Keratinocyte (primary cell): ENCODE results near the gene PGS1. TPM values are rescaled to one million over a fixed set of nuclear protein-coding genes. Genes with fewer than 3 reads are reported as not detected.

Source experiments
- DNase-seq: peaks from one replicate; pipeline ENCODE4 v3.0.0-alpha.2; 2011; ENCODE audit warnings: low read depth, missing footprints, low spot score
- FAIRE-seq: peaks from 2 replicates; lab custom pipeline; 2011; peaks lifted over from hg19 to GRCh38; lab: Jason Lieb, UNC
- H2AFZ ChIP-seq: 2 replicates; pipeline ENCODE4 v1.6.0; 2012; ENCODE audit warnings: low read length, control low read depth, inconsistent platforms; ENCODE audit not compliant: control insufficient read depth
- H3K27ac ChIP-seq: 2 replicates; pipeline ENCODE4 v1.5.1; 2011; ENCODE audit warnings: low read length; ENCODE audit not compliant: control insufficient read depth, insufficient read depth
- H3K27me3 ChIP-seq: 3 replicates; pipeline ENCODE4 v1.6.0; 2011; ENCODE audit warnings: low read length; ENCODE audit not compliant: control insufficient read depth, insufficient read depth; ENCODE audit errors: extremely low read depth
- H3K36me3 ChIP-seq, 2 experiments: 2 replicates in 1 of 2; 3 replicates in 1 of 2; pipeline ENCODE4 v1.5.1; 2011; ENCODE audit warnings: low read length in 2 of 2, mild to moderate bottlenecking in 1 of 2; ENCODE audit not compliant: control insufficient read depth in 2 of 2, insufficient read depth in 2 of 2; ENCODE audit errors: extremely low read depth in 1 of 2
- H3K4me1 ChIP-seq: 3 replicates; pipeline ENCODE4 v1.5.1; 2011; ENCODE audit warnings: low read length; ENCODE audit not compliant: control insufficient read depth, insufficient read depth; ENCODE audit errors: extremely low read depth
- H3K4me2 ChIP-seq: 3 replicates; pipeline ENCODE4 v1.6.0; 2011; ENCODE audit warnings: low read depth, low read length; ENCODE audit not compliant: control insufficient read depth, insufficient read depth; ENCODE audit errors: extremely low read depth
- H3K4me3 ChIP-seq, 3 experiments: fragments of 200-600 bp in 1 of 3; sonication (generic) in 1 of 3; 2 replicates in 2 of 3; 3 replicates in 1 of 3; pipeline ENCODE4 v1.5.1; 2011 to 2016; ENCODE audit warnings: low read length in 3 of 3, mild to moderate bottlenecking in 3 of 3, control low read depth in 2 of 3, inconsistent platforms in 1 of 3, low read depth in 1 of 3, mixed read lengths in 1 of 3, mixed run types in 1 of 3, moderate library complexity in 1 of 3; ENCODE audit not compliant: control insufficient read depth in 2 of 3, insufficient read depth in 2 of 3; ENCODE audit errors: extremely low read depth in 1 of 3
- H3K79me2 ChIP-seq: 2 replicates; pipeline ENCODE4 v1.6.0; 2012; ENCODE audit warnings: low read length; ENCODE audit not compliant: control insufficient read depth, insufficient read depth
- H3K9ac ChIP-seq: 3 replicates; pipeline ENCODE4 v1.6.0; 2011; ENCODE audit warnings: low read length; ENCODE audit not compliant: control insufficient read depth, insufficient read depth; ENCODE audit errors: extremely low read depth
- H3K9me1 ChIP-seq: 3 replicates; pipeline ENCODE4 v1.6.0; 2011; ENCODE audit warnings: low read length; ENCODE audit not compliant: control insufficient read depth, insufficient read depth; ENCODE audit errors: extremely low read depth
- H3K9me3 ChIP-seq: 2 replicates; pipeline ENCODE4 v1.5.1; 2012; ENCODE audit warnings: low read depth, low read length; ENCODE audit not compliant: control insufficient read depth
- H4K20me1 ChIP-seq: 3 replicates; pipeline ENCODE4 v1.6.0; 2011; ENCODE audit warnings: low read length; ENCODE audit not compliant: control insufficient read depth, insufficient read depth; ENCODE audit errors: extremely low read depth
- CTCF ChIP-seq, 3 experiments: IDR thresholded peaks in 1 of 3; conservative IDR thresholded peaks in 1 of 3; optimal IDR thresholded peaks in 1 of 3; 2 replicates in 2 of 3; 3 replicates in 1 of 3; pipeline versions ENCODE3 to v1.5.1; 2011; ENCODE audit warnings: low read length in 3 of 3, mild to moderate bottlenecking in 3 of 3, moderate library complexity in 2 of 3, control low read depth in 1 of 3, inconsistent platforms in 1 of 3; ENCODE audit not compliant: insufficient read depth in 2 of 3; ENCODE audit errors: extremely low read depth in 1 of 3
- EZH2 ChIP-seq: IDR thresholded peaks from one replicate; pipeline ENCODE4 v1.6.1; 2012; ENCODE audit warnings: inconsistent platforms, mild to moderate bottlenecking, low read length, moderate library complexity
- dilution Hi-C: fragments of 300-500 bp; cut with MboI; formaldehyde crosslinking; loops from one replicate; pipeline ENCODE4 v1.7.0; 2020; ENCODE audit warnings: low sequenced_read_pairs; ENCODE audit not compliant: extremely low pct_ligation_motif_present
- polyA plus RNA-seq, 5 experiments: library from polyadenylated mRNA; depleted of rRNA in 3 of 5; stranded (reverse) in 3 of 5; stranded (forward) in 1 of 5; unstranded in 1 of 5; fragments of >200 nt; gene quantifications; 1 replicate in 1 of 5; 2 replicates in 3 of 5; 3 replicates in 1 of 5; pipeline versions ENCODE4 v1.2.1 to v1.2.3, GENCODE V29; 2011 to 2012; ENCODE audit warnings: missing spikeins in 2 of 5, low read depth in 1 of 5, low replicate concordance in 1 of 5

Gene PGS1
- polyA plus RNA-seq, 1 donor (not counting 4 experiments of a cell fraction or from before 2014, with no cell fraction given) = 19.6 TPM

- Histone ChIP-seq H3K9me3 (no peaks in the 10 kb centered on the region), H3K9me1 (no peaks in the 10 kb centered on the region), H3K27ac (no peak overlapping the region), H3K4me1 (peaks cover 18% of the 10 kb centered on the region), H3K9ac (no peak overlapping the region), H3K36me3 (peaks cover 44 to 67% of the 10 kb centered on the region in 2 experiments), H3K79me2 (peaks cover 31% of the 10 kb centered on the region), H3K4me2 (no peak overlapping the region), H3K4me3 (no peak overlapping the region), H2AFZ (no peak overlapping the region), H3K27me3 (no peaks in the 10 kb centered on the region), H4K20me1 (peaks cover 13% of the 10 kb centered on the region)
- dilution Hi-C loops = no loop called here
- FAIRE-seq = no peak
- TF ChIP-seq EZH2 = no peak
- TF ChIP-seq CTCF (optimal IDR thresholded peaks at IDR 0.05 in 1 of 3, IDR thresholded peaks at IDR 0.05 in 1 of 3, conservative IDR thresholded peaks at IDR 0.05 in 1 of 3; ENCODE audit: extremely low read depth in 1 of 3, insufficient read depth in 2 of 3, low read length in 3 of 3) = no peak
- DNase-seq = no peak
Measured at GRCh38 chr17:78398390-78398789, 19.9 kb downstream of the PGS1 start.

DNA sequence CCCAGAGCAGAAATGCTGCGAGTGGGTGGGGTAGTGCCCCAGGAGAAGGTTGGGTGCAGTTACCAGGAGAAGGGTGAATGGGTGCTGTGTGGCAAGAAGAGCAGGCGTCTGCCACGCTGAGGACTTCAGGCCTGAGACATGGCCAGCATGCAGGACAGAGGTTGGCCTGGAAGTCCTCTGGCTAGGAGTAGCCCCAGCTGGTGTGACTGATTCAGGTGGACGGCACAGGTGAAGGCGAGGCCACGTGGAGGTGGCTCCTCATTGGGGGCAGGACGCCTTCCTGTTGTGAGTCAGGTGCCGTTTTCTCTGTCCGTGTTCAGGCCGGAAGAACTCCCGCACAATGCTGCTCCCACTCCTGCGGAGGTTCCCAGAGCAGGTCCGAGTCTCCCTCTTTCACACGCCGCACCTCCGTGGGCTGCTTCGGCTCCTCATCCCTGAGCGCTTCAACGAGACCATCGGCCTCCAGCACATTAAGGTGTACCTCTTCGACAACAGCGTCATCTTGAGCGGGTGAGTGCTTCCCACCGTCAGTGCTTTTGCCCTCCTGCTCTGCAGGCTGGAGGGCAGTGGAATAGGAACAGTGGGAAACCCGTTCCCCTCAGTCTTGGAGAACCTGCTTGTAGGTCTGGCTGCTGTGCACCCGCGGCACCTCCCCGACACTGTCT, 20.7 kb downstream of the PGS1 start:
- peaks cover 13% of the 10 kb centered on the region for H4K20me1 ChIP-seq
- no peak for FAIRE-seq
- H3K9ac ChIP-seq = no peak overlapping the region
- no peak overlapping the region for H3K4me2 ChIP-seq
- H3K9me1 ChIP-seq = no peaks in the 10 kb centered on the region
- no peak for DNase-seq
- peaks cover 27% of the 10 kb centered on the region for H3K79me2 ChIP-seq
- H3K9me3 ChIP-seq = no peaks in the 10 kb centered on the region
- dilution Hi-C loops = no loop called here
- no peaks in the 10 kb centered on the region for H3K27me3 ChIP-seq
- no peak for TF ChIP-seq EZH2
- TF ChIP-seq CTCF (optimal IDR thresholded peaks at IDR 0.05 in 1 of 3, IDR thresholded peaks at IDR 0.05 in 1 of 3, conservative IDR thresholded peaks at IDR 0.05 in 1 of 3; ENCODE audit: extremely low read depth in 1 of 3, insufficient read depth in 2 of 3, low read length in 3 of 3) = no peak
- H3K36me3 ChIP-seq = peaks cover 43 to 69% of the 10 kb centered on the region in 2 experiments
- H2AFZ ChIP-seq = no peak overlapping the region
- H3K27ac ChIP-seq = no peak overlapping the region
- no peak overlapping the region for H3K4me3 ChIP-seq
- H3K4me1 ChIP-seq = peaks cover 18% of the 10 kb centered on the region
